OCI-LY3 (cell line): ENCODE data around the gene PAF1.

Experiments
- EZH2phosphoT487 ChIP-seq: fragments of 200-600 bp; shearing (Covaris generic); IDR thresholded peaks from 2 replicates; pipeline ENCODE4 v1.6.1; 2018; ENCODE audit warnings: antibody characterized with exemption, mixed run types, low read depth
- TF ChIP-seq, protein P1 (sequence below): fragments of 200-600, 300-600 bp; sonication (generic); IDR thresholded peaks from 2 replicates; pipeline ENCODE4 v1.5.1; 2014; ENCODE audit warnings: antibody characterized with exemption, low read length, low read depth

DNA sequence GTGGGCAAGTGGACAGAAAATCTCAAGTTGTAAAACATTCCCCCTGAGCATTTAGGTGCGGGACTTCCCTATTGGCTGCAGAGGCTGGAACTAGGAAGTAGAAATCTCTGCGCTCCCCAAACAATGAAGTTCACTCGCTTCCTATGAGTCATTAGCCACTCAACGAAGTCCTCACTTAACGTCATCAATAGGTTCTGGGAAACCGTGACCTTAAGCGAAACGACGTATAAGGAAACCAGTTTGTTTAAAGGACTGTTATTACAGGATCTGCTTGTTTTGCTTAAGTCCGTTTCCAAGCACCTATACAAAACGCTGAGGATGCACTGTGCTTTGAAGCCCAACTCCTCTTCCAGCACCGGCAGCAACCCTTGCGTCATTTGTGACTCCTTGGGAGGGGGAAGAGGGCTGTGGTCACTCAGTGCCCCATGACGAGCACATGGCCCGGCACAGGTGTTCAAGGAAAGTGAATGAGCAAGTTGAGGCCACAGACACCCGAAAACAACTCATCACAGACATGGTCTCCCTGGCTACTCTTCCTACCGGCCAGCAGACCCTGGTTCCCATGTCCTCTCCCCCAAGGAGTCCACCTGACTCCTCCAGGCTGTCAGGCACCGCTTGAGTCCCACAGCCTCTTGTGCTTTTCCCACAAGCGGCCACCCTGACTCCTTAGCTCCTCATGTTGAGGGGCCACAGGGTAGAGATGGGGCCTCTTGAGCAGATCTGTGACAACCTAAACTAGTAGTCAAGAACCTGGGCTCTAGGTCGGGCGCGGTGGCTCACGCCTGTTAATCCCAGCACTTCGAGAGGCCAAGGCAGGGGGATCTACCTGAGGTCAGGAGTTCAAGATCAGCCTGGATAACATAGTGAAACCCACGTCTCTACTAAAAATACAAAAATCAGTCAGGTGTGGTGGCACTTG lies 40.0 kb upstream of the PAF1 start:
- TF ChIP-seq, protein P1, sequence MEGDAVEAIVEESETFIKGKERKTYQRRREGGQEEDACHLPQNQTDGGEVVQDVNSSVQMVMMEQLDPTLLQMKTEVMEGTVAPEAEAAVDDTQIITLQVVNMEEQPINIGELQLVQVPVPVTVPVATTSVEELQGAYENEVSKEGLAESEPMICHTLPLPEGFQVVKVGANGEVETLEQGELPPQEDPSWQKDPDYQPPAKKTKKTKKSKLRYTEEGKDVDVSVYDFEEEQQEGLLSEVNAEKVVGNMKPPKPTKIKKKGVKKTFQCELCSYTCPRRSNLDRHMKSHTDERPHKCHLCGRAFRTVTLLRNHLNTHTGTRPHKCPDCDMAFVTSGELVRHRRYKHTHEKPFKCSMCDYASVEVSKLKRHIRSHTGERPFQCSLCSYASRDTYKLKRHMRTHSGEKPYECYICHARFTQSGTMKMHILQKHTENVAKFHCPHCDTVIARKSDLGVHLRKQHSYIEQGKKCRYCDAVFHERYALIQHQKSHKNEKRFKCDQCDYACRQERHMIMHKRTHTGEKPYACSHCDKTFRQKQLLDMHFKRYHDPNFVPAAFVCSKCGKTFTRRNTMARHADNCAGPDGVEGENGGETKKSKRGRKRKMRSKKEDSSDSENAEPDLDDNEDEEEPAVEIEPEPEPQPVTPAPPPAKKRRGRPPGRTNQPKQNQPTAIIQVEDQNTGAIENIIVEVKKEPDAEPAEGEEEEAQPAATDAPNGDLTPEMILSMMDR: no peak
- TF ChIP-seq EZH2phosphoT487: no peak
